Globus pallidus (tissue), 1 donor: ENCODE data around the gene AGAP1.

ENCODE experiments used
- DNase-seq: peaks from one replicate; pipeline ENCODE4 v3.0.0-alpha.2; 2015; ENCODE audit warnings: low spot score

AGAP1 gene

GRCh38 chr2:235879116-235879515 is 385.3 kb downstream of the AGAP1 start:
- no peak for DNase-seq

- no peak for DNase-seq
Measured at GRCh38 chr2:235883675-235884074, 389.8 kb downstream of the AGAP1 start.

- DNase-seq = no peak
Measured at GRCh38 chr2:235889302-235889630, 395.4 kb downstream of the AGAP1 start.

GRCh38 chr2:235893129-235893698 is 399.4 kb downstream of the AGAP1 start:
- no peak for DNase-seq

GRCh38 chr2:235894839-235895238 is 401.0 kb downstream of the AGAP1 start:
- DNase-seq = no peak

- DNase-seq = no peak
Measured at GRCh38 chr2:235896061-235896460, 402.2 kb downstream of the AGAP1 start.

- DNase-seq = no peak
Measured at GRCh38 chr2:235897992-235898391, 404.1 kb downstream of the AGAP1 start.

- DNase-seq = no peak
Measured at GRCh38 chr2:235898766-235899165, 404.9 kb downstream of the AGAP1 start.

GRCh38 chr2:235900631-235901030 is 406.8 kb downstream of the AGAP1 start:
- DNase-seq = no peak

GRCh38 chr2:235901243-235901642 is 407.4 kb downstream of the AGAP1 start:
- DNase-seq = no peak

GRCh38 chr2:235903782-235904584 is 410.1 kb downstream of the AGAP1 start:
- no peak for DNase-seq

- DNase-seq = no peak
Measured at GRCh38 chr2:235904585-235904931, 410.7 kb downstream of the AGAP1 start.

- DNase-seq = no peak
Measured at GRCh38 chr2:235908826-235909225, 415.0 kb downstream of the AGAP1 start.

- no peak for DNase-seq
Measured at GRCh38 chr2:235909358-235909757, 415.5 kb downstream of the AGAP1 start.

- no peak for DNase-seq
Measured at GRCh38 chr2:235910067-235910466, 416.2 kb downstream of the AGAP1 start.

GRCh38 chr2:235911125-235911524 is 417.3 kb downstream of the AGAP1 start:
- no peak for DNase-seq

GRCh38 chr2:235911633-235912233 is 417.9 kb downstream of the AGAP1 start:
- DNase-seq = no peak

- DNase-seq = no peak
Measured at GRCh38 chr2:235914756-235915155, 420.9 kb downstream of the AGAP1 start.

GRCh38 chr2:235917506-235917905 is 423.7 kb downstream of the AGAP1 start:
- DNase-seq = no peak

GRCh38 chr2:235918876-235919275 is 425.0 kb downstream of the AGAP1 start:
- no peak for DNase-seq

- DNase-seq = no peak
Measured at GRCh38 chr2:235920216-235920865, 426.5 kb downstream of the AGAP1 start.

GRCh38 chr2:235921508-235922191 is 427.8 kb downstream of the AGAP1 start:
- DNase-seq = no peak

- no peak for DNase-seq
Measured at GRCh38 chr2:235922839-235923238, 429.0 kb downstream of the AGAP1 start.
